Liver (tissue), 3 donors: ENCODE data around the gene TRIM16.
"Not testable (repeated sequence)": the region's sequence is repeated elsewhere in the genome, so short reads cannot be mapped to it uniquely, and the experiment has no call there.

Source experiments
- ATF3 ChIP-seq: IDR thresholded peaks from 2 replicates; pipeline ENCODE4 v1.6.1; 2016; ENCODE audit warnings: antibody characterized with exemption
- CTCF ChIP-seq: fragments of 150-350 bp; IDR thresholded peaks from 2 replicates; pipeline ENCODE4 v1.5.1; 2017; ENCODE audit warnings: improper control_type of control experiment, low read depth, low read length; ENCODE audit not compliant: missing input control
- EGR1 ChIP-seq, 2 donors: IDR thresholded peaks; 2 replicates each; pipeline ENCODE4 v1.6.1; 2016 to 2018; ENCODE audit warnings: antibody characterized with exemption in 2 of 2, low read depth in 2 of 2
- HNF4G ChIP-seq: IDR thresholded peaks from 2 replicates; pipeline ENCODE4 v1.6.1; 2016; ENCODE audit warnings: antibody characterized with exemption
- JUND ChIP-seq, 2 donors: IDR thresholded peaks; 2 replicates each; pipeline ENCODE4 v1.6.1; 2016; ENCODE audit warnings: antibody characterized with exemption in 2 of 2
- MAX ChIP-seq: IDR thresholded peaks from 2 replicates; pipeline ENCODE4 v1.6.1; 2016; ENCODE audit warnings: antibody characterized with exemption
- RAD21 ChIP-seq, 2 donors: IDR thresholded peaks; 2 replicates each; pipeline ENCODE4 v1.6.1; 2016; ENCODE audit warnings: antibody characterized with exemption in 2 of 2, mild to moderate bottlenecking in 2 of 2
- REST ChIP-seq: IDR thresholded peaks from 2 replicates; pipeline ENCODE4 v1.6.1; 2016; ENCODE audit warnings: antibody characterized with exemption, mild to moderate bottlenecking
- RXRA ChIP-seq, 2 donors: IDR thresholded peaks; 2 replicates each; pipeline ENCODE4 v1.6.1; 2017 to 2018; ENCODE audit warnings: antibody characterized with exemption in 2 of 2, mild to moderate bottlenecking in 1 of 2
- SP1 ChIP-seq: IDR thresholded peaks from 2 replicates; pipeline ENCODE4 v1.6.1; 2018; ENCODE audit warnings: antibody characterized with exemption, mild to moderate bottlenecking
- TAF1 ChIP-seq: conservative IDR thresholded peaks from 2 replicates; pipeline ENCODE4 v1.6.1; 2016; ENCODE audit warnings: antibody characterized with exemption, mild to moderate bottlenecking
- YY1 ChIP-seq: IDR thresholded peaks from 2 replicates; pipeline ENCODE4 v1.6.1; 2016; ENCODE audit warnings: antibody characterized with exemption, mild to moderate bottlenecking
- ZBTB33 ChIP-seq: IDR thresholded peaks from 2 replicates; pipeline ENCODE4 v1.6.1; 2016; ENCODE audit warnings: antibody characterized with exemption
- donor health status: healthy.
- donor health status: healthy.

GRCh38 chr17:15704813-15705212 is 20.7 kb upstream of the TRIM16 start:
- TF ChIP-seq CTCF; EGR1 (IDR thresholded peaks at IDR 0.05; ENCODE audit: low read depth in 2 of 2); SP1; RAD21 (IDR thresholded peaks at IDR 0.05); TAF1; ATF3; RXRA (IDR thresholded peaks at IDR 0.05); YY1; REST; ZBTB33; HNF4G; MAX; JUND (IDR thresholded peaks at IDR 0.05): not testable (repeated sequence)
